Glutamatergic neuron (in vitro differentiated cells): ENCODE data around the gene DAO. TPM values are rescaled to one million over a fixed set of nuclear protein-coding genes. Genes with fewer than 3 reads are reported as not detected.

Experiments used
- DNase-seq: peaks from one replicate; pipeline ENCODE4 v3.0.0; 2022
- H3K27ac Mint-ChIP-seq: one replicate; pipeline ENCODE4 v1.8.0; 2020; ENCODE audit warnings: mild to moderate bottlenecking, mixed read lengths, inconsistent platforms; ENCODE audit not compliant: unreplicated experiment
- H3K27me3 Mint-ChIP-seq: one replicate; pipeline ENCODE4 v1.8.0; 2020; ENCODE audit warnings: mild to moderate bottlenecking, moderate library complexity, mixed read lengths, inconsistent platforms; ENCODE audit not compliant: unreplicated experiment
- H3K36me3 Mint-ChIP-seq: one replicate; pipeline ENCODE4 v1.8.0; 2020; ENCODE audit warnings: mild to moderate bottlenecking, mixed read lengths, inconsistent platforms; ENCODE audit not compliant: unreplicated experiment
- H3K4me1 Mint-ChIP-seq: one replicate; pipeline ENCODE4 v1.8.0; 2020; ENCODE audit warnings: mild to moderate bottlenecking, low read depth, mixed read lengths, inconsistent platforms; ENCODE audit not compliant: unreplicated experiment
- H3K4me3 Mint-ChIP-seq: one replicate; pipeline ENCODE4 v1.8.0; 2020; ENCODE audit warnings: mild to moderate bottlenecking, mixed read lengths, inconsistent platforms; ENCODE audit not compliant: unreplicated experiment
- H3K9me3 Mint-ChIP-seq: one replicate; pipeline ENCODE4 v1.8.0; 2020; ENCODE audit warnings: mild to moderate bottlenecking, moderate library complexity, mixed read lengths, inconsistent platforms; ENCODE audit not compliant: unreplicated experiment
- CTCF ChIP-seq: fragments of 200-600 bp; sonication (generic); IDR thresholded peaks from one replicate; pipeline ENCODE4 v1.5.0; 2021; ENCODE audit not compliant: partially characterized antibody, unreplicated experiment
- total RNA-seq: library from RNA; stranded (reverse); fragmentation: NEBNext Ultra II Directional; extraction: Animal tissue kit (Norgen Biotek cat#: 25700); gene quantifications from one replicate; pipeline ENCODE4 v1.2.1, GENCODE V29; 2021; ENCODE audit not compliant: unreplicated experiment

The DAO gene
- total RNA-seq, 1 donor from 2014 or later, result not detected

GRCh38 chr12:108916336-108916735 lies 36.4 kb downstream of the DAO start:
- Mint-ChIP-seq H3K27me3 (peaks cover 6% of the 10 kb centered on the region), H3K4me3 (no peak overlapping the region), H3K27ac (no peak overlapping the region), H3K4me1 (no peaks in the 10 kb centered on the region), H3K36me3 (peaks cover 19% of the 10 kb centered on the region), H3K9me3 (peaks cover 3% of the 10 kb centered on the region)
- no peak for TF ChIP-seq CTCF
- DNase-seq, result no peak

GRCh38 chr12:108918206-108918605 lies 38.3 kb downstream of the DAO start:
- H3K9me3 Mint-ChIP-seq, result peaks cover 3% of the 10 kb centered on the region
- peaks cover 19% of the 10 kb centered on the region for H3K36me3 Mint-ChIP-seq
- no peak for TF ChIP-seq CTCF
- no peaks in the 10 kb centered on the region for H3K4me1 Mint-ChIP-seq
- no peak for DNase-seq
- peaks cover 5% of the 10 kb centered on the region for H3K27me3 Mint-ChIP-seq
- no peak overlapping the region for H3K4me3 Mint-ChIP-seq
- no peak overlapping the region for H3K27ac Mint-ChIP-seq

- no peak for DNase-seq
- Mint-ChIP-seq H3K9me3 (peaks cover 3% of the 10 kb centered on the region), H3K27ac (no peak overlapping the region), H3K27me3 (peaks cover 6% of the 10 kb centered on the region), H3K4me1 (no peaks in the 10 kb centered on the region), H3K4me3 (no peak overlapping the region), H3K36me3 (peaks cover 28% of the 10 kb centered on the region)
- no peak for TF ChIP-seq CTCF
Measured at GRCh38 chr12:108918960-108919642, 39.2 kb downstream of the DAO start.

- no peak overlapping the region for H3K27ac Mint-ChIP-seq
- H3K36me3 Mint-ChIP-seq, result peaks cover 51% of the 10 kb centered on the region
- H3K4me1 Mint-ChIP-seq, result no peaks in the 10 kb centered on the region
- no peak overlapping the region for H3K4me3 Mint-ChIP-seq
- H3K27me3 Mint-ChIP-seq, result peaks cover 7% of the 10 kb centered on the region
- H3K9me3 Mint-ChIP-seq, result peaks cover 3% of the 10 kb centered on the region
- DNase-seq, result no peak
- TF ChIP-seq CTCF, result no peak
Measured at GRCh38 chr12:108921946-108922345, 42.1 kb downstream of the DAO start.

GRCh38 chr12:108922918-108923317 lies 43.0 kb downstream of the DAO start:
- Mint-ChIP-seq H3K4me1 (no peaks in the 10 kb centered on the region), H3K27me3 (peaks cover 9% of the 10 kb centered on the region), H3K9me3 (peaks cover 3% of the 10 kb centered on the region), H3K4me3 (no peak overlapping the region), H3K36me3 (peaks cover 53% of the 10 kb centered on the region), H3K27ac (no peak overlapping the region)
- TF ChIP-seq CTCF, result no peak
- no peak for DNase-seq
